Activated CD8-positive, alpha-beta T cell treated with anti-CD3 and anti-CD28 coated beads, Interleukin-2, amount 10 ng/mL, durations not matched to agents 7 days and 5 days (primary cell): ENCODE measurements around the gene ZBED4. TPM values are rescaled to one million over a fixed set of nuclear protein-coding genes. Genes with fewer than 3 reads are reported as not detected.

Experiments used
- ATAC-seq: fragments of 150-1000 bp; cut with Tn5 transposase; one replicate; pipeline ENCODE4 v1.10.0; 2021; ENCODE audit warnings: moderate library complexity
- CTCF ChIA-PET: fragments of 350-600 bp; sonication (Branson Sonifier 250); formaldehyde crosslinking; loops from one replicate; lab custom pipeline; 2021; ENCODE audit warnings: antibody characterized with exemption; lab: Charles Lee
- POLR2A ChIA-PET: fragments of 350-600 bp; sonication (Branson Sonifier 250); formaldehyde crosslinking; loops from one replicate; lab custom pipeline; 2021; ENCODE audit warnings: antibody characterized with exemption; lab: Charles Lee
- DNase-seq: peaks from one replicate; pipeline ENCODE4 v3.0.0-alpha.2; 2020
- H3K27ac Mint-ChIP-seq: one replicate; pipeline ENCODE4 v1.8.0; 2021; ENCODE audit warnings: mild to moderate bottlenecking, mixed read lengths
- H3K27me3 Mint-ChIP-seq: one replicate; pipeline ENCODE4 v1.8.0; 2021; ENCODE audit warnings: low read depth, mixed read lengths
- H3K36me3 Mint-ChIP-seq: one replicate; pipeline ENCODE4 v1.8.0; 2021; ENCODE audit warnings: low read depth, mixed read lengths
- H3K4me1 Mint-ChIP-seq: one replicate; pipeline ENCODE4 v1.8.0; 2021; ENCODE audit warnings: low read depth, mixed read lengths
- H3K4me3 Mint-ChIP-seq: one replicate; pipeline ENCODE4 v1.8.0; 2021; ENCODE audit warnings: mild to moderate bottlenecking, mixed read lengths
- H3K9me3 Mint-ChIP-seq: one replicate; pipeline ENCODE4 v1.8.0; 2022; ENCODE audit warnings: mixed read lengths; ENCODE audit not compliant: insufficient read depth
- total RNA-seq, 2 experiments: library from RNA; stranded (reverse); gene quantifications; one replicate each; pipeline ENCODE4 v1.2.3, GENCODE V29; 2021

ZBED4 gene
- total RNA-seq, 2 experiments from 2014 or later, result 19.4 to 19.6 TPM

DNA sequence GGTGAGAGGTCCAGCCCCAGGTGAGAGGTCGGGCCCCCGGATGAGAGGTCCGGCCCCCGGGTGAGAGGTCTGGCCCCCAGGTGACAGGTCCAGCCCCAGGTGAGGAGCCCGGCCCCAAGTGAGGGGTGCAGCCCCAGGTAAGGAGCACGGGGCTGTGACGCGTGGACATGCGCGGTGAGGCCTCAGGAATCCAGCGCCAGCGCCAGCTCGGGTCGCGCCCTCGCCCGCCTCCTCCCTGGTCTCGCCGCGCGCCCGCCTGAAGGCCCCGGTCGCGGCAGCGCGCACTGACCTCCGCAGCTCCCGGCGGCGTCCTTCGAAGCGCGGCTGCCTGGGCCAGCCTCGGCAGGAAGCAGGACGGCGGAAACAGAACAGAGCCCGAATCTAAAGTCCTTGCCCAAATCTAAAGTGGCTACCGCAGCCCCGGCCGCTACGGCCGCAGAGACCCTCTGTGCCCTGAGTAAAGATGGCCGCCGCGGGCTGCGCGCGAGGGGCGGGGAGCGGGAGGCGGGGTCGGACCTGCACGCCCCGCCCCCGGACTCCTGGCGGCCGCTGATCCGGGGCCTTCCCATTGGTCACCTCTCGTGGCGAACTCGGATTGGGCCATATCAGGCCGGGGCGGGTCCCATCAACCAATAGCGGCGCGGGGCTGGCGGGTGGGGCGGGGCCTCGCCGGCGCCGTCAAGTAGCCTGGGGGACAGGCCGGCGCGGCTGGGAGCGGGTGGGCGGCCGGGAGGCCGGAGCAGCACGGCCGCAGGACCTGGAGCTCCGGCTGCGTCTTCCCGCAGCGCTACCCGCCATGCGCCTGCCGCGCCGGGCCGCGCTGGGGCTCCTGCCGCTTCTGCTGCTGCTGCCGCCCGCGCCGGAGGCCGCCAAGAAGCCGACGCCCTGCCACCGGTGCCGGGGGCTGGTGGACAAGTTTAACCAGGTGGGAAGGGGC is 64.6 kb downstream of the ZBED4 start, which contains the start of the genes ALG12 and CRELD2:
Gene ALG12 (minus strand): TSS at position 465 of the 937 bp plus-strand sequence. CDS start 4,673 bp downstream, outside the sequence.
Gene CRELD2 (plus strand): TSS at position 661 of the 937 bp plus-strand sequence. CDS start 136 bp downstream, at position 797.
- H3K4me1 Mint-ChIP-seq, result peaks cover 31% of the 10 kb centered on the region
- H3K27ac Mint-ChIP-seq, result peak within 1 kb of the TSS; percentile 88
- CTCF ChIA-PET, result interaction anchor here (0.7 to 1.2 kb wide), 2 partner anchors 112 to 160 kb away, joined by 3 to 4 read pairs; no protein-coding TSS in a partner anchor
- peaks cover 29% of the 10 kb centered on the region for H3K36me3 Mint-ChIP-seq
- H3K9me3 Mint-ChIP-seq, result no peaks in the 10 kb centered on the region
- no peaks in the 10 kb centered on the region for H3K27me3 Mint-ChIP-seq
- ATAC-seq (peak; percentile 98), DNase-seq (peak; percentile 98)
- H3K4me3 Mint-ChIP-seq, result peak within 1 kb of the TSS; percentile 81
- POLR2A ChIA-PET, result interaction anchor here (0.6 to 1.7 kb wide), 6 partner anchors 18 to 273 kb away, joined by 3 to 7 read pairs (median 4); no protein-coding TSS in a partner anchor

DNA sequence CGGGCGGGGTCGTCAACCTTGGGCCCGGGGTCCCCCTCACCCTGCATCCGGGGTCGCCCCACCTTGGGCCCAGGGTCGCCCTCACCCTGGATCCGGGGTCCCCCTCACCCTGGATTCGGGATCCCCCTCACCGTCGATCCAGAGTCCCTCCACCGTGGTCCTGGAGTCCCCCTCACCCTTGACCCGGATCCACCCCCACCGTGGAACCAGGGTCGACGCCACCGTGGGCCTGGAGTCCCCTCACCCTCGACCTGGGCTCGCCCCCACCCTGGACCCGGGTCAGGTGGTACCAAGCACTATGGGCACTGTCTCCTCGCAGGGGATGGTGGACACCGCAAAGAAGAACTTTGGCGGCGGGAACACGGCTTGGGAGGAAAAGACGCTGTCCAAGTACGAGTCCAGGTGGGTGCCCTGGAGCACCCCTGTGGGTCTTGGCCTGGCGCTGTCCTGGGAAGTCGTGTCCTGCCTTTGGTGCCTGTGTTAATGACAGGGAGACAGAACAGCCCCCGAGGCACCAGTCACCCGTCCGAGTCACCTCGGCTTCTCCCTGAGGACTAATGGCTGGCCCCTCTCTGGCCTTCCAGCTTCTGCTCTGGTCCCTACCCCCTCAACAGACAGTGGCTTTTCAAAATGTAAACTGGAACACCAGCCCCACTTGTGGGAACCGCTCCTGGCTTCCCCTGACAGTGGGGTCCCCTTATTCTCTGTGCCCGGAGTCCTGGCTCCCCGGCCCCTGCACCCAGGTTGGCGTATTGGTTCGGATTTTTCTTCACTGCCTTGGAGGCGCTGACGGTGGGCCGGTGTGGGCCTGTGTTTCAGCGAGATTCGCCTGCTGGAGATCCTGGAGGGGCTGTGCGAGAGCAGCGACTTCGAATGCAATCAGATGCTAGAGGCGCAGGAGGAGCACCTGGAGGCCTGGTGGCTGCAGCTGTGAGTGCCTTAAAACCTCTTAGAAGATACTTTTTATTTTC is 65.6 kb downstream of the ZBED4 start:
- CTCF ChIA-PET, result interaction anchor here (1.1 kb wide), 1 partner anchor 151 kb away, joined by 4 read pairs; no protein-coding TSS in a partner anchor
- peaks cover 39% of the 10 kb centered on the region for H3K4me1 Mint-ChIP-seq
- peak overlapping the region; percentile 75 for H3K4me3 Mint-ChIP-seq
- DNase-seq, result no peak
- H3K36me3 Mint-ChIP-seq, result peaks cover 31% of the 10 kb centered on the region
- peak overlapping the region; percentile 70 for H3K27ac Mint-ChIP-seq
- POLR2A ChIA-PET, result interaction anchor here (1.0 to 1.7 kb wide), 3 partner anchors 44 to 93 kb away, joined by 3 to 7 read pairs (median 3); no protein-coding TSS in a partner anchor
- H3K9me3 Mint-ChIP-seq, result no peaks in the 10 kb centered on the region
- no peaks in the 10 kb centered on the region for H3K27me3 Mint-ChIP-seq
- no peak for ATAC-seq

DNA sequence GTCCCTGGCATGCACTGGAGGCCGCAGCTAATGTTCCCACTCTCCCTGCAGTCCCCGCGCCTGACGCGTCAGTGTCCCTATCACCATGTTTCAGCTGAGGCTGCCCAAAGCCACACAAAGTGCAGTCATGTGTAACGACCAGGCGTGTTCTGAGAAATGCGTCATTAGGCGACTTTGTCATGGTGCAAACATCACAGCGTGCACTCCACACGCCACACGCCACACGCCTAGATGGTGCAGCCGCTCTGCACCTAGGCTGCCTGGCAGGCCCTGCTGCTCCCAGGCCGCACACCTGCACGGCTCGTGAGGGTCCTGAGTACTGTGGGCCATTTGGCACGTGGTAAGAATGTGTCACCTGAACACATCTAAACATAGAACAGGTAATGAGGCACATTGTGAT is 67.2 kb downstream of the ZBED4 start:
- ATAC-seq (no peak), DNase-seq (no peak)
- H3K9me3 Mint-ChIP-seq, result no peaks in the 10 kb centered on the region
- H3K4me1 Mint-ChIP-seq, result peaks cover 53% of the 10 kb centered on the region
- no peak overlapping the region for H3K27ac Mint-ChIP-seq
- peak overlapping the region; percentile 43 for H3K4me3 Mint-ChIP-seq
- peaks cover 37% of the 10 kb centered on the region for H3K36me3 Mint-ChIP-seq
- POLR2A ChIA-PET, result no interaction called here
- no peaks in the 10 kb centered on the region for H3K27me3 Mint-ChIP-seq
- CTCF ChIA-PET, result no interaction called here

DNA sequence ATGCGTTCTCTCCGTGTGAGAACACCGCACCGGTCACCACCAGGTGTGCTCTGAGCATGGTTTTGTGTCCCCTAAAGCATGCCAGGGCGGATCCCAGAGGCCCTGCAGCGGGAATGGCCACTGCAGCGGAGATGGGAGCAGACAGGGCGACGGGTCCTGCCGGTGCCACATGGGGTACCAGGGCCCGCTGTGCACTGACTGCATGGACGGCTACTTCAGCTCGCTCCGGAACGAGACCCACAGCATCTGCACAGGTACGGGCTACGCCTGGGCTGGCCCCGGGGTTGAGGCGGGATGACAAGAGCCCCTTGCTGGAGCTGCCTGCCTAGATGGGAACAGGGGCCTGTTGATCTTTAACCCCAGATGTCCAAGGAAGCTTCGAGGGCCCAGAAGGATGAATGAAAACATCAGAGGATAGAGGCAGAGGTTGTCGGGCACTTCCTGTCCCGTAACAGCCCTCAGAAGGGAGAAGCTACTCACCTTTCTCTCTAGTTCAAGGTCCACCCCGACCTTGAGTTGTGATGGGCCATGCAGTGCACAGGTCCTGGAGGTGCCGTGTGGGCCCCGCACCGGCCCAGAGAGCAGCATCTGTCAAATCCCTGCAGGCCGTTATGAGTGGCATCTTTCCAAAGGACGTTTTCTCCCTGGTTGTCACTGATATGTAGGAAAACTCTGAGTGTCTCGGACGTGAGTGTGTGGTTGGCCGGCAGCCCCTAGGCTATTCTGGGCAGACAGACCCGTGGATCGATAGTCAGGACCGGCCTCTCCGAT is 68.0 kb downstream of the ZBED4 start:
- no peaks in the 10 kb centered on the region for H3K27me3 Mint-ChIP-seq
- no peaks in the 10 kb centered on the region for H3K9me3 Mint-ChIP-seq
- H3K4me1 Mint-ChIP-seq, result peaks cover 53% of the 10 kb centered on the region
- no peak overlapping the region for H3K4me3 Mint-ChIP-seq
- CTCF ChIA-PET, result no interaction called here
- DNase-seq (no peak), ATAC-seq (no peak)
- H3K27ac Mint-ChIP-seq, result no peak overlapping the region
- POLR2A ChIA-PET, result interaction anchor here (0.8 kb wide), 1 partner anchor 9 kb away, joined by 3 read pairs; no protein-coding TSS in a partner anchor
- peaks cover 37% of the 10 kb centered on the region for H3K36me3 Mint-ChIP-seq

DNA sequence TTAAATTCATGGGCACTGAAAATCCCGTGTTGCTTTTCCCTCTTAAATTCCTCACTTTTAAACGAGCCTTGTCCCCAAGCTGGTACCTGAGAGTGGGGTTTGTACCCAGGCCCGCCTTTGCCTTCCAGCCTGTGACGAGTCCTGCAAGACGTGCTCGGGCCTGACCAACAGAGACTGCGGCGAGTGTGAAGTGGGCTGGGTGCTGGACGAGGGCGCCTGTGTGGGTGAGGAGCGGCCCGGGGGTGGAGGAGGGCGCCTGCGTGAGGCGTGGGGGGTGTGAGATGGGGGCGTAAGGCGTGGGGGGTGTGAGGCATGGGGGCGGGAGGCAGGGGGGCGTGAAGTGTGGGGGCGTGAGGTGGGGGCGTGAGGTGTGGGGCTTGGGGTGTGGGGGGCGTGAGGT is 68.8 kb downstream of the ZBED4 start:
- POLR2A ChIA-PET, result no interaction called here
- peaks cover 38% of the 10 kb centered on the region for H3K36me3 Mint-ChIP-seq
- H3K9me3 Mint-ChIP-seq, result no peaks in the 10 kb centered on the region
- CTCF ChIA-PET, result no interaction called here
- ATAC-seq (no peak), DNase-seq (no peak)
- H3K4me3 Mint-ChIP-seq, result no peak overlapping the region
- peaks cover 51% of the 10 kb centered on the region for H3K4me1 Mint-ChIP-seq
- no peak overlapping the region for H3K27ac Mint-ChIP-seq
- H3K27me3 Mint-ChIP-seq, result no peaks in the 10 kb centered on the region

DNA sequence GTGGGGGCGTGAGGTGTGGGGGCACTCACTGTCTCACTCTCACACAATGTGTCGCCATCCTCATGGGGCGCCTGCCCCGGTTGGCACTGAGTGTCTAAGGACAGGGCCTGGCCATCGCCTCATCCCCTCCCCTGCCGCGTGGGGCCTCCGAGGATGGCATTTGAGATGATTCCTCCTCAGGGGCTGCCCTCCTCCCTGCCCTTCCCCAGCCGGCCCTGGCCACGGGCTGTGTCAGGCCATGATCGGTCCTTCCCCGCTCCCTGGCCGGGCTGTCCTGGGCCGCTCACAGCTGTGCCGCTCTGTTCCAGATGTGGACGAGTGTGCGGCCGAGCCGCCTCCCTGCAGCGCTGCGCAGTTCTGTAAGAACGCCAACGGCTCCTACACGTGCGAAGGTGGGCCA is 69.3 kb downstream of the ZBED4 start:
- Mint-ChIP-seq H3K4me3 (no peak overlapping the region), H3K9me3 (no peaks in the 10 kb centered on the region), H3K4me1 (peaks cover 51% of the 10 kb centered on the region), H3K27ac (peak overlapping the region; percentile 39), H3K36me3 (peaks cover 41% of the 10 kb centered on the region), H3K27me3 (no peaks in the 10 kb centered on the region)
- ChIA-PET CTCF (interaction anchor here (1.4 kb wide), 1 partner anchor 107 kb away, joined by 3 read pairs; no protein-coding TSS in a partner anchor), POLR2A (no interaction called here)
- DNase-seq (no peak), ATAC-seq (no peak)

DNA sequence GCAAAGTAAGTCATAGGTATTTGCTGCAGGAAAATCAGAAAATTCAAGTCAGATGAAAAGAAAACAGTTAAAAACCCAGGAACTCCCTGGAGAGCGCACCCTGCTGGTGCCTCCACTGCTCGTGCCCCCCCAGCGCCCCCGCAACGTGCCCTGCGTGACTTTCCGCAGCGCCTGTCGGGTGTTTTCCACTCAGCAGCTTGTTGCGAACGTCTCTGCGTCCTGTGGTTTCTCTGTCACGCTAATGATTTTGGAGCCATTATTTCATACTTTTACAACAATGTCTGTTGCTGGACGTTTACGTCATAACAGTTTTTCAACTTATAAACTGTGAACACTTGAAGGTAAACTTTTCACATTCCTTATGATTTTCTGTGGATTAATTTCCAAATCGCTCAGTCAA is 69.8 kb downstream of the ZBED4 start:
- Mint-ChIP-seq H3K4me1 (peaks cover 51% of the 10 kb centered on the region), H3K27me3 (no peaks in the 10 kb centered on the region), H3K9me3 (no peaks in the 10 kb centered on the region), H3K36me3 (peaks cover 41% of the 10 kb centered on the region), H3K4me3 (no peak overlapping the region), H3K27ac (peak overlapping the region; percentile 39)
- CTCF ChIA-PET, result interaction anchor here (0.9 to 1.4 kb wide), 2 partner anchors 8 to 107 kb away, joined by 3 read pairs; no protein-coding TSS in a partner anchor
- POLR2A ChIA-PET, result no interaction called here
- DNase-seq, result no peak
- ATAC-seq, result no peak

DNA sequence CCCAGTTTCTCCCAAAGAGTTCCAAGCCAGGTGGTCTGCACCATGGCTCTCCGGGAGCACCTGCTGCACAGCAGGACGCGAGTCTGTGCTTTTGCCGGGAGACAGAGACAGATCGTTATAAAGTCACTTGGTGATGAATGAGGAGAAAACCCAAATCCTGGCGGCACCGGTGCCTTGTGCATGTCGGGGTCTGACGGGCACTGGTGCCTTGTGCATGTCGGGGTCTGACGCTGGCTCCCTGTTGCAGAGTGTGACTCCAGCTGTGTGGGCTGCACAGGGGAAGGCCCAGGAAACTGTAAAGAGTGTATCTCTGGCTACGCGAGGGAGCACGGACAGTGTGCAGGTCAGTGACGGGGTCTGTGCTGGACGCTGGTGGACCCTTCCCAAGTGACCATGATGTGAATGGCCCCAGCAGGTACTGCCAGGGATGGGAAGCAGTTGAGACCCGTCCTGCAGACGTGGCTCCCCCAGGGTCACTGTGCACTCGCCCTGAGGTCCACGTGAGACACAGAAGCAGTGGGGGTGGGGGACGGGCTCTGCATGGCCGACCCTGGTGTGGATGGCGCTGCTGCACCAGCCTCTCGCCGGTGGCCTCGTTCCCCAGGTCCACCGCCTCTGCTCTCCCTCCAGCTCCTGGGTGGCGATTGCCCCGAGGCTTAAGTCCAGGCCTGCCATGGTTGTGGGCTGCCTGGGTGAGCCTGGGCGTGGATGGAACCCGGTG is 70.6 kb downstream of the ZBED4 start:
- H3K27ac Mint-ChIP-seq, result peak overlapping the region; percentile 95
- no peaks in the 10 kb centered on the region for H3K27me3 Mint-ChIP-seq
- POLR2A ChIA-PET, result no interaction called here
- peaks cover 41% of the 10 kb centered on the region for H3K36me3 Mint-ChIP-seq
- H3K4me1 Mint-ChIP-seq, result peaks cover 51% of the 10 kb centered on the region
- CTCF ChIA-PET, result interaction anchor here (0.9 to 2.4 kb wide), 3 partner anchors 9 to 157 kb away, joined by 3 to 17 read pairs (median 3); no protein-coding TSS in a partner anchor
- no peak for ATAC-seq
- no peaks in the 10 kb centered on the region for H3K9me3 Mint-ChIP-seq
- DNase-seq, result no peak
- H3K4me3 Mint-ChIP-seq, result no peak overlapping the region

DNA sequence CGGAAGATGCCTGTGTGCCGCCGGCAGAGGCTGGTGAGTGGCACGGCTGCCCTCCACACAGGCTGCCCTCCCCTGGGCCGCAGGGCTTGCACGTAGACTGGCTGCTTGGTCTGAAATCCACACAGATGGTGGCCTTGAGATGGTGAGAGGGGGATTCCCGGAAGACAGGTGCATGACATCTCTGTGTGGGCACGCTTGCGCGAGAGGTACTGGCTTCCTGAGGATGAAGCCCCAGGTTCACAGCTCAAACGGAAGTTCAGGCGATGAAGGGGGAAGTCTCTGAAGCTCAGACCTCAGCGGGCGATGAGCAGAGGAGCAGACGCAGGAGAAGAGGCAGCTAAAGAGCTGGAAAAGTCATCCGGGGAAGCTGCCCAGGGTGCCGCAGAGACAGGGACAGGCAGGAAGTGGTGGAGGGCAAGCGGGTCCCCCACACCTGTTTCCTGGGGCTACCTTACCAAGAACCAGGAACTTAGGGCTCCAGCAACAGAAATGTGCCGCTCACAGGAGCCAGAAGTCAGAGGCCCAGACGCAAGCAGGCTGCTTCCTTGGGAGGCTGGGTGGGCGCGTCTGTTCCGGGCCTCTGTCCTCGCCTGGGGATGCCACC is 72.0 kb downstream of the ZBED4 start:
- ChIA-PET CTCF (interaction anchor here (0.6 to 3.8 kb wide), 6 partner anchors 101 to 180 kb away, joined by 3 to 28 read pairs (median 4); partner anchors contain the start of gene MLC1), POLR2A (interaction anchor here (0.6 to 1.6 kb wide), 9 partner anchors 8 to 100 kb away, joined by 3 to 7 read pairs (median 4); partner anchors contain the start of gene PIM3)
- no peaks in the 10 kb centered on the region for H3K27me3 Mint-ChIP-seq
- H3K9me3 Mint-ChIP-seq, result no peaks in the 10 kb centered on the region
- peak overlapping the region; percentile 67 for H3K4me3 Mint-ChIP-seq
- DNase-seq (peak; percentile 81), ATAC-seq (peak; percentile 77)
- peak overlapping the region; percentile 95 for H3K27ac Mint-ChIP-seq
- H3K4me1 Mint-ChIP-seq, result peaks cover 42% of the 10 kb centered on the region
- peaks cover 31% of the 10 kb centered on the region for H3K36me3 Mint-ChIP-seq
